Inflammatory macrophage treated with lipopolysaccharide for 4 hours (primary cell): ENCODE measurements around the gene CFAP57.
"Not testable (repeated sequence)": the region's sequence is repeated elsewhere in the genome, so short reads cannot be mapped to it uniquely, and the experiment has no call there.

Experiments
- DNase-seq: peaks from one replicate; pipeline ENCODE4 v3.0.0-alpha.2; 2020

The CFAP57 gene

GRCh38 chr1:43171876-43172526 is at the start of gene CFAP57, which contains the start of gene EBNA1BP2:
Gene CFAP57 (plus strand): TSS chr1:43172330. CDS start chr1:43172754, 424 bp downstream.
Gene EBNA1BP2 (minus strand): TSS chr1:43172290. CDS start chr1:43172118, 172 bp downstream.
- peak; percentile 95 for DNase-seq

GRCh38 chr1:43123031-43123430 is 49.1 kb upstream of the CFAP57 start:
- DNase-seq = no peak

- no peak for DNase-seq
Measured at GRCh38 chr1:43128816-43129215, 43.3 kb upstream of the CFAP57 start.

- DNase-seq = no peak
Measured at GRCh38 chr1:43129426-43129825, 42.7 kb upstream of the CFAP57 start.

GRCh38 chr1:43134068-43134467 is 38.1 kb upstream of the CFAP57 start:
- no peak for DNase-seq

GRCh38 chr1:43134640-43135039 is 37.5 kb upstream of the CFAP57 start:
- no peak for DNase-seq

- DNase-seq = no peak
Measured at GRCh38 chr1:43135857-43136781, 36.0 kb upstream of the CFAP57 start.

GRCh38 chr1:43137445-43138052 is 34.6 kb upstream of the CFAP57 start:
- no peak for DNase-seq

GRCh38 chr1:43139295-43139694 is 32.8 kb upstream of the CFAP57 start:
- not testable (repeated sequence) for DNase-seq

- no peak for DNase-seq
Measured at GRCh38 chr1:43140010-43140409, 32.1 kb upstream of the CFAP57 start.

GRCh38 chr1:43140583-43140982 is 31.5 kb upstream of the CFAP57 start:
- no peak for DNase-seq

- no peak for DNase-seq
Measured at GRCh38 chr1:43143441-43143888, 28.7 kb upstream of the CFAP57 start.

GRCh38 chr1:43144237-43144636 is 27.9 kb upstream of the CFAP57 start:
- no peak for DNase-seq

GRCh38 chr1:43147625-43148327 is 24.4 kb upstream of the CFAP57 start:
- no peak for DNase-seq

GRCh38 chr1:43149889-43150288 is 22.2 kb upstream of the CFAP57 start:
- no peak for DNase-seq

GRCh38 chr1:43152866-43153265 is 19.3 kb upstream of the CFAP57 start:
- no peak for DNase-seq

GRCh38 chr1:43153443-43153842 is 18.7 kb upstream of the CFAP57 start:
- DNase-seq = no peak

- DNase-seq = no peak
Measured at GRCh38 chr1:43156026-43156425, 16.1 kb upstream of the CFAP57 start.

GRCh38 chr1:43165162-43165561 is 7.0 kb upstream of the CFAP57 start:
- DNase-seq = no peak

GRCh38 chr1:43165765-43166164 is 6.4 kb upstream of the CFAP57 start:
- DNase-seq = no peak

- no peak for DNase-seq
Measured at GRCh38 chr1:43171312-43171875, 736 bp upstream of the CFAP57 start.

GRCh38 chr1:43172527-43172972 is 420 bp downstream of the CFAP57 start:
- peak; percentile 85 for DNase-seq
